Brain microvascular endothelial cell (primary cell): ENCODE results near the gene HENMT1.

Experiments used
- DNase-seq: peaks from one replicate; pipeline ENCODE4 v3.0.0-alpha.2; 2020
- H3K27ac ChIP-seq: fragments of 250-450 bp; sonication (Bioruptor Pico); 2 replicates; pipeline ENCODE4 v1.5.1; 2020; ENCODE audit warnings: mild to moderate bottlenecking, moderate library complexity
- H3K27me3 ChIP-seq: fragments of 250-450 bp; sonication (Bioruptor Pico); replicated peaks from 2 replicates; pipeline ENCODE4 v1.5.1; 2020; ENCODE audit warnings: mild to moderate bottlenecking
- H3K36me3 ChIP-seq: fragments of 250-450 bp; sonication (Bioruptor Pico); replicated peaks from 2 replicates; pipeline ENCODE4 v1.5.1; 2020; ENCODE audit warnings: mild to moderate bottlenecking
- H3K4me3 ChIP-seq: 2 replicates; pipeline ENCODE4 v1.5.1; 2011; ENCODE audit warnings: low read depth, mild to moderate bottlenecking, control low read depth, low read length, moderate library complexity
- in situ Hi-C: cut with HindIII; loops from 2 replicates; pipeline ENCODE4 v1.10.0; 2017; ENCODE audit warnings: low sequenced_read_pairs, low pct_ligation_motif_present
- TF ChIP-seq, protein P1 (sequence below): IDR thresholded peaks from 2 replicates; pipeline ENCODE4 v1.5.1; 2011; ENCODE audit warnings: low read depth, mild to moderate bottlenecking, moderate library complexity, low read length, control low read depth, inconsistent platforms; ENCODE audit errors: missing control alignments

HENMT1 gene

DNA sequence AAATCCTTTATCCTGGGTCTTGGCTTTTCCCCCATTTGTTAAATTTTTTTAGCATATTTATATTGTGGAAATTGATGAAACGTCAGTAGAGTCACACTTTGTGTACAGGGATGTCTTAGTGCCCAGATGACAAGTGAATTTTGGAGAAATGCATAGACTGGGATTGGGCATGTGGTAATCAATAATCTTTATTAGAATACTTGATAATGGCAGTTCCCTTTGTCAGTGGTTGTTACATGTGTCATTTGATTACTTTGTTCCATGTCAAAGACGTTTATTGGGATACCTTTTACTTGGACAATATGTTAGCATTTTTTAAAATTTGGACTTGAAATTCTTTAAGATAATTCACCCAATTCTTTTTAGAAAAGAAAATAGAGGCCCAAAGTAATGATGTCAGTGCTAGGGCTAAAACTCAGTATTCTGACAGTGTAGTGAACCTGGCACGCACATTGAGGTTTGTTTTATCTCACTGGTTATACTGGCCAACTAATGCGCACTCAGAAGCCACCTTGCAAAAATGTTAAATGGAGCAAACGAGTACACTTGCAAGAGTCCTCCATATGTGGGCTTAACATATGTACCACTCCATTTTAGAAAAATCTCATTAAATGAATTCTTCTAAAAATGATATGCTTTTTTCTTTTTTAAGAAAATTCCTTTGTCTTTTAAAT lies 40.4 kb upstream of the HENMT1 start:
- peaks cover 48% of the 10 kb centered on the region for H3K36me3 ChIP-seq
- H3K27ac ChIP-seq, result no peak overlapping the region
- TF ChIP-seq, protein P1, sequence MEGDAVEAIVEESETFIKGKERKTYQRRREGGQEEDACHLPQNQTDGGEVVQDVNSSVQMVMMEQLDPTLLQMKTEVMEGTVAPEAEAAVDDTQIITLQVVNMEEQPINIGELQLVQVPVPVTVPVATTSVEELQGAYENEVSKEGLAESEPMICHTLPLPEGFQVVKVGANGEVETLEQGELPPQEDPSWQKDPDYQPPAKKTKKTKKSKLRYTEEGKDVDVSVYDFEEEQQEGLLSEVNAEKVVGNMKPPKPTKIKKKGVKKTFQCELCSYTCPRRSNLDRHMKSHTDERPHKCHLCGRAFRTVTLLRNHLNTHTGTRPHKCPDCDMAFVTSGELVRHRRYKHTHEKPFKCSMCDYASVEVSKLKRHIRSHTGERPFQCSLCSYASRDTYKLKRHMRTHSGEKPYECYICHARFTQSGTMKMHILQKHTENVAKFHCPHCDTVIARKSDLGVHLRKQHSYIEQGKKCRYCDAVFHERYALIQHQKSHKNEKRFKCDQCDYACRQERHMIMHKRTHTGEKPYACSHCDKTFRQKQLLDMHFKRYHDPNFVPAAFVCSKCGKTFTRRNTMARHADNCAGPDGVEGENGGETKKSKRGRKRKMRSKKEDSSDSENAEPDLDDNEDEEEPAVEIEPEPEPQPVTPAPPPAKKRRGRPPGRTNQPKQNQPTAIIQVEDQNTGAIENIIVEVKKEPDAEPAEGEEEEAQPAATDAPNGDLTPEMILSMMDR, result no peak
- no peaks in the 10 kb centered on the region for H3K27me3 ChIP-seq
- in situ Hi-C loops, result no loop called here
- DNase-seq, result no peak
- H3K4me3 ChIP-seq, result no peak overlapping the region

DNA sequence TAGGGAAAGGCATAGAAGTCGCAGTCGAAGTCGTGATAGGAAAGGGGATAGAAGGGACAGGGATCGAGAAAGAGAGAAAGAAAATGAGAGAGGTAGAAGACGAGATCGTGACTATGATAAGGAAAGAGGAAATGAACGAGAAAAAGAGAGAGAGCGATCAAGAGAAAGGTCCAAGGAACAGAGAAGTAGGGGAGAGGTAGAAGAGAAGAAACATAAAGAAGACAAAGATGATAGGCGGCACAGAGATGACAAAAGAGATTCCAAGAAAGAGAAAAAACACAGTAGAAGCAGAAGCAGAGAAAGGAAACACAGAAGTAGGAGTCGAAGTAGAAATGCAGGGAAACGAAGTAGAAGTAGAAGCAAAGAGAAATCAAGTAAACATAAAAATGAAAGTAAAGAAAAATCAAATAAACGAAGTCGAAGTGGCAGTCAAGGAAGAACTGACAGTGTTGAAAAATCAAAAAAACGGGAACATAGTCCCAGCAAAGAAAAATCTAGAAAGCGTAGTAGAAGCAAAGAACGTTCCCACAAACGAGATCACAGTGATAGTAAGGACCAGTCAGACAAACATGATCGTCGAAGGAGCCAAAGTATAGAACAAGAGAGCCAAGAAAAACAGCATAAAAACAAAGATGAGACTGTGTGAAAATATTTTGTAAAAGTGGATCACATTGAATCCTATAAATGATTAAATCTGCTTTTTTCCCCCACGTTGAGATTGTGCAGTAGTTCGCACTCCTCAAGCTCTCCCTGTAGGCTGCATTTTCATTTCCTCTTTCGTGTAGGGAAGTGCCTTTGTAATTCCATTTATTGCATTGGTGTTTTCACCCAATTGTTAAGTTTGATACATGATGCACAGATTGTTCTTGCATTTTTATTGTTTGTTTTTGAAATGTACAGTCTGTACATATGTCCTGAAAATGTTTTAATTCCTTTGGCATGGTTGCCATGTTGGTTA lies 38.8 kb upstream of the HENMT1 start:
- Histone ChIP-seq H3K27ac (no peak overlapping the region), H3K36me3 (peaks cover 54% of the 10 kb centered on the region), H3K27me3 (no peaks in the 10 kb centered on the region), H3K4me3 (no peak overlapping the region)
- in situ Hi-C loops, result no loop called here
- no peak for DNase-seq
- TF ChIP-seq, protein P1, result no peak

DNA sequence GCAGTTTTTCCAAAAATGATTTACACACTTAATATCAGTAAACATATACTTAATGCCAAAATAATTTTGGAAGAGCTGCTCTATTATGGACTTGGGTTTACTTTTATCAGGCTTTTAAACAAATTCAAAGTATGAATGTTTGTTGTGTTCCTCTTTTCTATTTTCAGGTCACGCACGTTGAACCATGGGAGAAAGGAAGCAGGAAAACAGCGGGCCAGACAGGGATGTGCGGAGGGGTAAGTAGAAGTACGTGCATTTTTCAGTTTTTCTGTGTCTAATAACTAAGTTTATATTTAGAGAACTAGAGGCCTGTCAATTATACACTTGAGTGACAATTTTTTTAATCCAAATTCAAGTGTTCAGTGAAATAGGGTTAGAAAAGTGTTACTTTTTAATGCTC lies 34.6 kb upstream of the HENMT1 start:
- no peaks in the 10 kb centered on the region for H3K27me3 ChIP-seq
- no peak overlapping the region for H3K4me3 ChIP-seq
- DNase-seq, result no peak
- TF ChIP-seq, protein P1, result no peak
- peaks cover 44% of the 10 kb centered on the region for H3K36me3 ChIP-seq
- in situ Hi-C loops, result no loop called here
- no peak overlapping the region for H3K27ac ChIP-seq

DNA sequence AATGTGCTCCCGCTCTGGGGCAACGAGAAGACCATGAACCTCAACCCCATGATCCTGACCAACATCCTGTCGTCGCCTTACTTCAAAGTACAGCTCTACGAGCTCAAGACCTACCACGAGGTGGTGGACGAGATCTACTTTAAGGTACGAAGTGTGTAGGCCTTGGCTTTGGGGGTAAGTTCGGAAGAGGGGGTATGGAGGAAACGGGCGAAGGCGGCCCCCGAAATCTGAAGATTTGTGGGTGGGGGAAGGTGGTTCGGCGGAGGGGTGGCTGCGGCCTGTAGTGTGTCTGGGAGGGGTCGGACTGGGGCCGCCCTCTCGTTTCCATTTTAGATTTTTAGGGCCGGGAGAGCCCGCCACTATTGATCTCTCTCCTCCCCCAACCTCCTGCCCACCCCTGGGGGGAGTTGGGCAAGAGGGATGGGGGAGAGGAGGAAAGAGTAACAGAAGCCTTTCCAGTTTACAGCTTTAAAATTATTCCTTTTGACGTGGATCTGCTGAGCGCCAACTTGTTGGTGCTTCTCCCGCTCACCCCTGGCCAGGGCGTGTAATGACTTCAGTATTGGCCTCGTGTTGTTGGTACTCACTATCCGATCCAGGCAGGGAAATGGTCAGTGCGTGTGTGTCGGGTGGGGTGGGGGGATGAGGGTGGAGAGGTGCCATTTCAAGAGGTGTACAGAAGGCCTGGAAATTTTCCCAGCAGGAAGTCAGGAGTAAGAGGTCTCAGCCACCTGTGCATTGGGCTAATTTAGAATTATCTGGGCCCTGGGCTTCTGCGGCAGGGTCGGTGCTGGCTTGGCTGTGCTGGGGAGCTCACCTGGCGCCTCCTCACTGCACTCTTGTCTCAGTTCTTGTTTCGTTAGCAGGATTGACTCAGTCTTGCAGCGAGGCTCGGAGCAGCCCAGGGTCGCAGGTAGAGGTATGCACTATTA lies 32.1 kb upstream of the HENMT1 start:
- peak; percentile 47 for DNase-seq
- Histone ChIP-seq H3K27ac (peak overlapping the region; percentile 98), H3K4me3 (peak overlapping the region; percentile 92), H3K27me3 (no peaks in the 10 kb centered on the region), H3K36me3 (peaks cover 19% of the 10 kb centered on the region)
- TF ChIP-seq, protein P1, result peak; percentile 59
- in situ Hi-C loops, result no loop called here

DNA sequence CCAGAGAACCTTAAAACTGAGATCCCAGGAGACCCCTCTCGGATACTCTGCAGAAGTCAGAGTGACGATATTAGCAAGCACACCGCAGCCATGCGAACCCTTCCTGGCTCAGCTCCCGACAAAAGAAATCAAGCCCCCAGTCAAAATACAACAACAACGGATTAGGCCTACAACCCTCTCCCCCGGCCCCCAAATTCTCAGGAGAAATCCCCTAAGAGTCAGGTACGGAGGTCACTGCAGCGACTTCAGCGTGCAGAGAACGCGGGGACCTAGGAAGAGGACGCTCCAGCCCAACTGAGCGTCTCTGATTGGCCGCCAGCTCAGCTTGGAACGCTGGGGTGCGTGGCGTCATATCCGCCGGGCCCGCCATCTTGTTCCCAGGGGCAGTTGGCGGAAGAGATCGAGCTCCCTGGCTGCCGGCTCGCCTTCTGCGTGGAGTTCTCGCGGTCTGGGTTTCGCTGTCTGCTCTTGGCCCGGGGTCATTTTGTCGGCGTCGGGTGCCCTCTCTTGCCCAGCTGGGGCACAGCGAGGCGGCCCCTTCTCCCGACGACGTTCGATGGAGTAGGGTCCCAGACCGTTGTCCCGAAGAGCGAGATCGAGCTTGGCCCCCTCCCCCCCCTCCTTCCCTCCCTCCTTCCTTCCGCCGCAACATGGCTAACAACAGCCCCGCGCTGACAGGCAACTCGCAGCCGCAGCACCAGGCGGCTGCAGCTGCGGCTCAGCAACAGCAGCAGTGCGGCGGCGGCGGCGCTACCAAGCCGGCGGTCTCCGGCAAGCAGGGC lies 31.2 kb upstream of the HENMT1 start, which contains the start of gene PRPF38B:
PRPF38B (plus strand) TSS at position 369 of the 782 bp plus-strand sequence; CDS start at position 651, 282 bp downstream.
- Histone ChIP-seq H3K36me3 (peaks cover 14% of the 10 kb centered on the region), H3K27ac (peak within 1 kb of the TSS; percentile 98), H3K27me3 (no peaks in the 10 kb centered on the region), H3K4me3 (peak within 1 kb of the TSS; percentile 92)
- TF ChIP-seq, protein P1, result no peak
- DNase-seq, result peak; percentile 90
- in situ Hi-C loops, result no loop called here
